Epithelial cell of prostate (primary cell): ENCODE results near the gene SLF2.
"Not testable (repeated sequence)": the region's sequence is repeated elsewhere in the genome, so short reads cannot be mapped to it uniquely, and the experiment has no call there.

Source experiments
- DNase-seq: peaks from one replicate; pipeline ENCODE4 v3.0.0-alpha.2; 2011; ENCODE audit warnings: low read depth, low spot score
- H3K27ac ChIP-seq: fragments of 450-650 bp; 2 replicates; pipeline ENCODE4 v1.5.1; 2017; ENCODE audit warnings: mild to moderate bottlenecking

SLF2 gene

DNA sequence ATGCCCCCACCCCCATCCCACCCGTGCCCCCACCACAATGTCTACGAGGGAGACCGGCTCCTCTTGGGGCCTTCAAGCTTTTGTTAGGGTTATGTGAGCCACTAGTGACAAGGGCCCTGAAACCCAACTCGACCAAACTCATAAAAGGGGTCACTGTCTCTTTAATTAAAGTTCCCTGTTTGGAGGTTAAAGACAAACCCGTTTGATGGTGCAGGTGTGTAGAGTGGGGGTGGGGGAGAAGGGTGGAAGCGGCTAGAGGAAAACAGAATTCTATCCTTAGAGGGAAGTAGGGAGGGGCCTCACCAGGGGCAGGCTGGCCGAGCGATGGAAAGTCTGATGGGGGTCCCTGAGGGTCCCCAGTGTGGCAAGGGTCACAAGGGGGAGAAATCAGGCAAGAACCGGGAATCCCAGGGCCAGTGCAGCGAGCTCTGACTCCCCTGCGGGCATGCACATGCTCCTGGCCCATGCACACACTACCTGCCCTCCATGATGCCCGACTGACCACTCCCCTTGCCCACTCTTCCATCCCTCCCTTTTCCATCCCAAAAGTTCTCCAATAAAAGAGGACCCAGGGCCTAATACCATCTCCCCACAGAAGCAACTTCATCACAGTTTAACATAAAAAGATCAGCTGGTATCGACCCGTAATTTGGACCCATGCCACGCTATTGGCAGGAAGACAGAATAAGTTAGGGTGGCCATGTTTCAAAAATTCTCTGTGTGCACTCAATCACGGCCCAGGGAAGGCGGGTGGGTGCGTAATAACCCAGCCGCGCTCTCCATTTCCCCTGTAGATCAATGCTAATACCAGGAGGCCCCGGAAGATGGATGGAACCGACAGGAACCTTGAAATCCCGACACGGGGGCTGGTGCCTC is 35.9 kb upstream of the SLF2 start:
- DNase-seq = no peak
- no peak overlapping the region for H3K27ac ChIP-seq

DNA sequence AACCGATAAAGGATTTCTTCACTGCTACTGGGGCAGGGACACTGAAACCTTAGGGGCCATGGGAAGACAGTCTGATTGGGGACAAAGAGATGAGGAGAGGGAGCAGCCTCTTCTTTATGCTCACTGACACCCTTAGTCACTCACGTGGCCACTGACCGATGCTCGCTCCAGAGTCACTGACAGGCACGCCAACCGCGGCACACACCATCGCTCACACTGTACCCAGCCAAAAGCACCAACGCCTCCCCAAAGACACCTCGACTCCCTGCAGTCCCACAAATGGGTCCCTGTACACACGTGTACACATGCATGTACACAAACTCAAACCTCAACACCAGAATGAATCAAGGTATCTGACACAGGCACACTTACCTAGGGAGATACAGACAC is 35.3 kb upstream of the SLF2 start:
- no peak for DNase-seq
- no peak overlapping the region for H3K27ac ChIP-seq

DNA sequence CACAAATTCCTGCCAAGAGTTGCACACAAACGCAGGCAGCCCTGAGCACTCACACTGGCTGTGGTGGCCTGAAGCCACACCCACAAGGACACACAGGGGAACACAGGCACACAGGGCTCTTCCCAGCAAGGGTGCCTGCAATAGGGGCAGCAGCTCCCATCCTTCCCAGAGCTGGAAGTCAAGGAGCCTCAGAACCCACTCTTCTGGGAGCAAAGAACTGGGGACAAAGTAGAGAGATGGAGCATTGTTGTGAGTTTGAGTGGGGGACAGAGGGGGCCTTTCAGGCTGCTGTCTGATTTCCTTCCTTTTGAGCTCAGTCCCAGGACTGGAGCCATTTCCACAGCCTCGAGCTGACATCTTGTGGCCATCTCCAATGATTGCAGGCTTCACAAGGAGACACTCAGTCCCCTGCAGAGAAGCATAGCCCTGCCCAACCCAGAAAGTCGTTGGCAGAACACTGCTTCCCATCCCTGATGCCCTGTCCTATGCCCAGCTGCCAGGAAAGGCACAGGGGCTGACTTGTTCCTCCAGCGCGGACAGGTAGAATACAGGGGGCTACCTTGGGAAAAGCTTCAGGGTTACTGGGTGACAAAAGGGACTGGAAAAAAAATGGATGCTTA is 34.4 kb upstream of the SLF2 start:
- no peak for DNase-seq

DNA sequence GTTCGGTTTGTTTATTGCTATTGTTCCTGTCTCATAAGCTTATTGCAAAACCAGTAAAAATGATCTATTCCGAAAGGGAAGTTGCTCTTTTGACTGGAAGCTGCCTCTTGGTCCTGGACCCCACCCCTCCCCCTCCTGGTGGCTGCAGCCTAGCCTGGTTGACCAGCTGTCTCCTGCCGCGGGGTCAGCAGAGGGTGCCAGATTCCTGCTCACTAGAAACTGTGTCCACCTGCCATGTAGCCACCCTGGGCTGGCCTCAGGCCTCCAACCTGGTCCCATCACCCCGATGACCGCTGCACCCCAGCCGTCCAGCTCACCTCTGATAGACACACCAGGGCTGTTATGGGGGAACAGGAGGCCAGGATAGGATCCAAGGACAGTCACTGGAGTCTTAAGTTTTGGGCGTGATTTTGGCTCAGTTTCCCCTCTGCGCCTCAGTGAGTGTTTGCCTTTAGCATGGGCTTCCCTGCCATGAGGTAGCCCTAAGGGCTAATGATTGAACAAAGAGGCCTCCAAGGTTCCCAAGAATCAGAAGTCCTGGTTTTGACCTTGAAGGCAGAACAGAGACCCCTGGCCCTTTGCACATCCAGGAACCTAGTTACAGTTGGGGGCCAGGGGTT is 32.9 kb upstream of the SLF2 start:
- no peak overlapping the region for H3K27ac ChIP-seq
- no peak for DNase-seq

More for the DNA sequence above, 34.4 kb upstream of the SLF2 start:
- no peak overlapping the region for H3K27ac ChIP-seq

DNA sequence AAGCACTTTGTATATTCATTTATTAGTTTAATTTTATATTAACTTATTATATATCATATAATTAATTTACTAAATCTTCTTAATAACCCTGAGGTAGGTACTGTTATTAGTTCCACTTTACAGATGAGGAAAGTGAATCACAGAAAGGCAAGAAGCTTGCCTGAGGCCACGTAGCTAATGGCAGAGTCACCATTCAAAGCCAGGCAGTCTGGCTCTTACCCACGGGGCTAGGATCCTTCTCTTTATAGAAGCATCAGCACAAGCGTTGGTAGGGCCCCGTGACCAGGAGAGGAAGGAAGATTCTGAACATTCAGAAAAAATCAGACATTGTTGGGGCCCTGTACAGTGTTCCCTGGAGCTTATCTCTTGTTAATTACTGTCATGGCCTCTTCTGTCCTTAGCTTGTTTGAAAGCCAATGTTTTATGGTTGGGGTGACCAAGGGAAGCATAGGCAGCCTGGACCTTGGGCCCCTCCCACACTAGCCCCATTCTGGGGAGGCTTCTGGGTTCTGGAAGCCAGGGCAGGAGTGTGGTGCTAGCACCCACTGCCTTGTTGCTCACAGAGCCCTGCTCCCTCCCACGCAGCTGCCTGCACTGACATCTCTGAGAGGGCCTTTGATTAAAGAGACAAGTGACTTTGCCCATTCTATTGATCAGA is 31.1 kb upstream of the SLF2 start:
- no peak for DNase-seq
- no peak overlapping the region for H3K27ac ChIP-seq

DNA sequence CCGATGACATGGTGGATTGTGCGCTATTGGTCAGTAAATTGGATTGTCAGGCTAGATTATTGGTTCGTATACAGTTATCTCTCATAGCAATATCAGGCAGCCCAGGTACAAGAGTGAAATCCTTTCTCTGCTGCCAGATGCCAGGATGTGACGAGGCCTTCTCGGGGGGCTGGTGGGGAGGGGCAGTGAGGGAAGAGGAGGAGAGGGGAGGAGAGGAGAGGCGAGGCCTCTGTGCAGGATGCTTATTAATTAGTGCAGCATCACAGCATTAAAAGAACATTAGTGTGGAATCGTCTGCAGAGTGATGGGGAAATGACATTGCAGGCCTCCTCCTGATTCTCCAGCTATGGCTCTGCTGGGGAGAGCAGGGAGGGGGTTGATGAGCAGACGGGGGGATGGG is 30.5 kb upstream of the SLF2 start:
- H3K27ac ChIP-seq = no peak overlapping the region
- no peak for DNase-seq

DNA sequence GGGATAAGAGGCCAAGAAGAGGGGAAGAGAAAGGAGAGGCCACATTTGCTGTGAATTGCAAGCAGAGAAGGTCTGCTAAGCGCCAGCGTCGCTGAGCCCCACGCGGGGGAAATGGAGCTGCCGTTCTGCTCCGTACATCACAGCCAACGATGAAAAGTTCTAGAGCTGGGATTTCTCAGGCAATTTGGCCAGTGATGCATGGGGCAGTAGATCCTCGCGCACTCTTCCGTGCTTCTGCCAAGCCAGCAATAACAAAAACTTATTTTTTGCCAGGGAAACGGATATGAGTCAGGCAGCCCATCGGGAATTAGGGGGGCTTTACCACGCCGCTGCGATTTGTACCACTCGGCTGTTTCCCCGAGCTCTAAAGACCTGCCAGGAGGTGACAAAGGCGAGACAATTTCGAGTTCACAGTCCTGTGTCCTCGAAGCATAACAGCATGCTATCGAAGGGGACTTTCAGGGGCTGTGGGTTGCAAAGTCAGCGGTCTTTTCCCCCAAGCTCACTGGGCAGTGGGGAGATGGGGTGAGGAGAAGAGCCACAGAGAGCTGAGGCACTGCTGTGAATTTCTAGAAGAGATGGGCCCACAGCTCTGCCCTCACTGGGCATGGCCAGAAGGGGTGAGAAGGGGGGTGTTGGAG is 30.0 kb upstream of the SLF2 start:
- H3K27ac ChIP-seq = no peak overlapping the region
- no peak for DNase-seq

DNA sequence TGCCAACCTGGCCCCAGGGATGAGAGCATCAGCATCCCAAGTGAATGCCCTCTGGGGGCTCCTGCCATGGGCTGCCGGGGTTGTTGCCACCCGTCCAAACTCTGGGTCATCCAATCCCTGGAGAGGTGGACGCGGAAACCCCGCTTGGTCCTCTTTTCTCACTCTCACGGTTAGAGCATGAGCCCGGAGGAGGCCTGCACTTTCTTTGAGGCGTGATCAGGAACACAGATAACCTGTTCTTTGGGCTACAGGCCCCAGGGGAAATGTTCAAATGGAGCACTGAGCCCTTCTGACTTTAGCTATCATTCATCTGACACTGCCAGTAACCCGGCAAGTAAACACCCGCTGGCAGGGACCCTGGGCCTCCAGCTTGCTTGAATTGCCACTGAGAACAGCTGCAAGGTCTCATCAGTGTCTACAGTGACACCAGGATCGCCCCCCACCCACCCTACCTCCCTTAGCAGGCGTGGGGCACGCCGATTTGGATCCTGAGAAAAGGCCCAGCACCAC is 29.4 kb upstream of the SLF2 start:
- no peak for DNase-seq
- H3K27ac ChIP-seq = no peak overlapping the region

DNA sequence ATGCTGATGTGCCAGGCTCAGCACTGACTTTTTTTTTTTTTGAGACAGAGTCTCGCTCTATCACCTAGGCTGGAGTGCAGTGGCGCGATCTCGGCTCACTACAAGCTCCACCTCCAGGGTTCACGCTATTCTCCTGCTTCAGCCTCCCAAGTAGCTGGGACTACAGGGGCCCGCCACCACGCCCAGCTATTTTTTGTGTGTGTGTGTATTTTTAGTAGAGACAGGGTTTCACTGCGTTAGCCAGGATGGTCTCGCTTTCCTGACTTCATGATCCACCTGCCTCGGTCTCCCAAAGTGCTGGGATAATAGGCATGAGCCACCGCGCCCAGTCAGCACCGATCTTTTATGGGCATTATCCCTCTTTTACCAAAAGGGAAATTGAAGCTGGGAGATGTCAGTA is 27.2 kb upstream of the SLF2 start:
- not testable (repeated sequence) for H3K27ac ChIP-seq, DNase-seq

DNA sequence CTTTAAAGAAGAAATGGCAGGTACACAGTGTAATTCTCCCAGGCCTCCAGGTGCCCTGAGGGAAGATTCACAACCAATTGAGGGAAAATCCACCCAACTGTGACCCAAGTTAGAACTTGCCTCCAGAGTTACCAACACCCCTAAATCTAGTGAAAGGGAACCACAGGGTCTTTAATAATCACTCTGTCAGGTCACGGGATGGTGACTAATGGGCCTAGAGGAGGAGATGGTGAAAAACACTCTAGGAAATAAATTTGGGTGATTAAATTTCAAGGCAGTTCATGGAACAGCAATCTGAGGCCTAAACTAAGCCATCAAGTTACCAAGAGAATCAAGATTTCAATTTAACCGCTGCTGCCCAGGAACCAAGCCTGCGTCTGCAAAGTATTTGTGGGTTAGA is 26.7 kb upstream of the SLF2 start:
- H3K27ac ChIP-seq = no peak overlapping the region
- DNase-seq = peak; percentile 43

DNA sequence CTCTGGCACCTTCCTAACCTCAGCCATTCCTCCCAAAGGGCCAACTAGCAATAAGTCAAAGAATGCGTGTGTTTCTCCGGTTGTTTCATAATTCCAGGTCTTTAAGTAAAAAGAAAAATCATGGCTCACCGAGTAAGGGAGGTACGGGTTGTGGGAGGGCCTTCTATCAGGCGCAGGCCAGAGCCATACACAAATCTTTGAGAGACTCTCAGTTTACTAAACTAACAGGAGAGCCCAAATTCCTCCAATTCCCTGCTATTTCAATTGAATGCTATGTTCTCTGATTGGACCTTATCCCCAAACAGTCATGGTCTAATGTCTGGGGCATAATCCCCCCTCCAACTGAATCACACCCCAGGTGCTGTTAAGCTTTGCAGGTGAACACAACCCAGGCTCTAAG is 26.2 kb upstream of the SLF2 start:
- no peak for DNase-seq
- H3K27ac ChIP-seq = no peak overlapping the region

DNA sequence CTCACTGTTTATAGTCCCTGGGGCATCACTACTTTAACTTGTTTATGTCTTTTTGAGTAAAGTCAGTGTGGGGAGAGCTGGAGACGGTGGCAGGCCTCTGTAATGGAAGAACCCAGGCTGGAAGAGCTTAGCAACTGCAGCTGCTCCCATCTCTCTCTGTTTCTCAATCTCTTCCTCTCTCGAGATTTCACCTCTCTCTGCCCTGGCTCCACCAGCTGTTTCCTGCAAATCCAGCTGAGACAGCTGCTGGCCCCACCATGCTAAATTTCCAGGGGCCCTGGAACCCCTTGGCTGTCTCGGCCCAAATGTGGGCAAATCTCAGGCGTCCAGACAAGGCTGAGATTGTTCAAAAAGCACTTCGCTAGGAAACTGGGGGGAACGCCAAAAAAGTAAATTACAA is 25.8 kb upstream of the SLF2 start:
- no peak overlapping the region for H3K27ac ChIP-seq
- DNase-seq = no peak

DNA sequence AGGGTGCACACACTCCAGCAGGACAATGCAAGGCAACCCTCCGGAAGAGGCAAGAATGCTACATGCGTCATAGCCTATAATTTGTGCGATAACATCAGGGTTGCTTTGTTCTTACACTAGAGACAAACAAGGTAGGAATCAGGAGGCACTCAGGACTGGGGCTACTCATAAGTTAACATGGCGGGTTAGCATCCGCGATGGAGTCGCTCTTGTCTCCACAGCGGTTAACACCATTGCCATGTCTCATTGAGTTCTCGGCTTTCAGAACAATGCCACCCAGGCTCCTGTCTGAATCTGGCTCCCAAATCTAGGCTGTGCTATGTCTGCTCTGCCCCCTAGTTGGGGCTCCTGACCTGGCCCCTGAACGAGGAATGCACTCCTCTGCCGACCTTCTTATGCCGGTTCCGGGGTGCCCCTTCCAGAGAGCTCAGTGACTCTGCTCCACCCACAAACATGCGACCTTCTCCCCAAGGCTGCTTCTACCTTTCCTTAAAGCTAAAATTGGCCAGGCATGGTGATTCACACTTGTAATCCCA is 24.9 kb upstream of the SLF2 start:
- DNase-seq = no peak
- H3K27ac ChIP-seq = no peak overlapping the region

DNA sequence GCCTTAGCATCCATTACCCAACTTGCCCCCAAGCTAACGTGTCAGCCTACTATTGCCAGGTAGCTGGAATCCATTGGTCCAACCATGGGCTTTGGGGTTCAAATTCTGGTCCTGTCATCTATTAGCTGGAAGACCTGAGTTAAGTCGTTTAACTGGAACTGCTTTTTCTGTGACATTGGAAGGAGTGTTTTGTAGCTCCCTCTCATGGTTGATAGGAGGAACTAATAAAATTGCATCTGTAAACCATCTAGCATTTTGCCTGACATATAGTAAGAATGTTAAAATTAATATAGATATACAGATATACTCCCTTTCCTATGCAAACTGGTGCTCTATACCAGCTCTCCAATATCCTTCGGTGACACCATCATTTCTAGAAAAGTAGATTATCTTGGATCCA is 23.8 kb upstream of the SLF2 start:
- DNase-seq = no peak
- H3K27ac ChIP-seq = no peak overlapping the region

DNA sequence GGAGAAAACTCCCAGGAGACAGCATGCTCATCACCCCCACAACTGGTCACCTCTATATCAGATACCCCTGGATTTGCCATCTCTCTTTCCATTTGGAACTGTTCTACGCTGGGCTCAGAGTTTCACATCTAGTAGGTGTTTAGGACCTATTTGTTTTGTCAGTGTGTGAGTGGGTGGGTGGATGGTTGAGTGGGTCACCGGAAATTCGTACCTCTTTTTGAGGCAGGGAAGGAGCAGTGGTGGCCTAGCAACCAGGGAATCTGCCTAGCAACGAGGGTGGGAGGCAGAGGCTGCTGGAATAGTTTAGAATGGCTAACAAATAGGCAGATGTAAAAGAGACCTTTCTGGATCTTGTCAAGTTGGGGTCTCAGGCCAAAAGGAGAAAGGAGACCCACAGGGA is 23.2 kb upstream of the SLF2 start:
- no peak overlapping the region for H3K27ac ChIP-seq
- no peak for DNase-seq

DNA sequence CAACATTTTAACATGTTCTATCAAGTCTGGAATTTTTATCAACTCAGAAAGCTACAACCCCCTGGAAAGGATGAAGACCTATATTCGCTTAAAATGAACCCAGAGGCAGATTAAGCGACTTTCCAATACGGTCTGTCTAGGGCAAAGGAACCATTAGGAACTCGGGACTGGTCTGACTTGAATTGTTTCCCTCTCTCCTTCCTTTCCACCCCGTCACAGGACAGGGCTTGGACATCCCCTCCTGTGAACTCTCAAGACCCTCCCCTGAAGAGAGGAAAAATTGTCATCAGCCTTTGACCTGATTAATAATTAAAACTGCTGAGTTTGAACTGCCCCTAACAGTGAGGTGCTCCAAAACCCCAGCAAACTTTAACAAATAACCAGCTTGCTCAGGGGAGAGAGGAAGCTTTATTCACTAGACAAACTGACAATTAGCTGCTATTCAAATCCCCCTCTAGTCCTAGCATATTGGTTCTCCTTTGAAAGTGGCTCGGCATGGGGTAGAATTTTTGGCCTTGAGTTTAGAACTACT is 22.6 kb upstream of the SLF2 start:
- H3K27ac ChIP-seq = peak overlapping the region; percentile 28
- no peak for DNase-seq

DNA sequence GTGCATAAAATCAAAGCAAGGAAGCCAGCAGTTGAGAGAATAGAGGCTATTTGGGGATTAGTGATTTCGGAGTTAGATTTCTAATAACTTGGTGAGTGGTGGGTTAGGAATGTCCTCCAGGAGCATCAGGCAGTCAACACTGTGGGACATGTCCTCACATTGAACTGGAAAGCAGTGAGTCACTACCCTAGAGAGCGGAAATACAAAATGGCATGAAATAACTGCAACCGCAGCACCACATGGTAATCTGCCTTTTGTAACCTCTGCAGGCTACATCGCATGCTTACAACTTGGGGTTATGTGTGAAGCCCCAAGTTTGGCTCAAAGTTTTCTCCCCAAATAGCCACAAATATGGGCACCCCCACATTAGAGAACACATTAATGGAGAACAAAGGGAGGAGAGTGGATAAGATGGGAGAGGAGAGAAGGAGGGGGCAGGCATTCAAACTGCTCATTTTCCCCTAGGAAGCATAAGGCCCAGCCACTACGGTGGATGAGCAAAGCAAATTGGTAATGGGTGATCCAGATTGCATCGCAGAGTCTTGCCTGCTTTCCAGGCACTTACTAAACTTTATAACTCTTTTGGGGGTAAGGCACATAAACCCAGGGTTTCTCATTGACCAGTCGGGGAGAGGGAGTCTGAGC is 22.0 kb upstream of the SLF2 start:
- peak overlapping the region; percentile 28 for H3K27ac ChIP-seq
- DNase-seq = peak; percentile 70

DNA sequence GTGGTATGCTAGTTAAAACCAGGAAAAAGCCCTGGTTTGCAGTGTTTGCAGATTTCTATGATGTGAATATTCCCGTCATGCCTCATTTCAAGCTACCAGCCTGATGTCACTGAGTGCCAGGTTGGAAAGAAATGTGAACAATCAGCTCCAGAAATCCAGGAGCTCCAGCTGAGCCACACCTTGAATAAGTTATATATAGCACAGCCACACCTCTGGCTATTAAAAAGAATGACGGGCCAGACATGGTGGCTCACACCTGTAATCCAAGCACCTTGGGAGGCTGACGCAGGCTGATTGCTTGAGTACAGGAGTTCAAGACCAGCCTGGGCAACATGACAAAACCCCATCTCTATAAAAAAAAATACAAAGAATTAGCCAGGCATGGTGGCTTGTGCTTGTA is 18.7 kb upstream of the SLF2 start:
- no peak for DNase-seq
- H3K27ac ChIP-seq = no peak overlapping the region

DNA sequence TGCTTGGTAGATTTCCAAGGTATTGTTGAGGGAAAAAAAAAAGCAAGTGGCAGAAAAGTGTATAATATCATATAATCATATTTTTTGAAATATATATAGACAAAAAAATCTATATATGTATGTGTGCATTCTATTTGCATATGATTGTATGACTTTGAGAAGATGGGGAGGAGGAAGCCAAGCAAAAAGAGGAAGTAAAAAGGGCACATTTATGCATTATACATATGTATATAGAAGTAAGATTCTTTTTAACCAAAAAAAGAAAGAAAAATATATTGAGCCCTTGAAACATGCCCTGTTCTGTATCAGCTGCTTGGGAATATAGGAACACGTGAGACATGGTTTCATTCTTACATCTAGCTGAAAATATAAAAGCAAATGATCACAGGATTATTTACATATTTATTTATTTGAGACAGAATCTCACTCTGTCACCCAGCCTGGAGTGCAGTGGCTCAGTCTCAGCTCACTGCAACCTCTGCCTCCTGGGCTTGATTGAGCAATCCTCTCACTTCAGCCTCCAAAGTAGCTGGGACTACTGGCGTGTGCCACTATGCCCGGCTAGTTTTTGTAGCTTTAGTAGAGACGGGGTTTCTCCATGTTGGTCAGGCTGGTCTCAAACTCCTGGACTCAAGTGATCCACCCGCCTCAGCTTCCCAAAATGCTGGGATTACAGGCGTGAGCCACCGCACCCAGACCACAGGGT is 18.0 kb upstream of the SLF2 start:
- H3K27ac ChIP-seq = no peak overlapping the region
- DNase-seq = no peak
